ENCODE measurements around the gene PES1.
"Not testable (repeated sequence)": the region's sequence is repeated elsewhere in the genome, so short reads cannot be mapped to it uniquely, and the experiment has no call there.

PES1 gene

DNA sequence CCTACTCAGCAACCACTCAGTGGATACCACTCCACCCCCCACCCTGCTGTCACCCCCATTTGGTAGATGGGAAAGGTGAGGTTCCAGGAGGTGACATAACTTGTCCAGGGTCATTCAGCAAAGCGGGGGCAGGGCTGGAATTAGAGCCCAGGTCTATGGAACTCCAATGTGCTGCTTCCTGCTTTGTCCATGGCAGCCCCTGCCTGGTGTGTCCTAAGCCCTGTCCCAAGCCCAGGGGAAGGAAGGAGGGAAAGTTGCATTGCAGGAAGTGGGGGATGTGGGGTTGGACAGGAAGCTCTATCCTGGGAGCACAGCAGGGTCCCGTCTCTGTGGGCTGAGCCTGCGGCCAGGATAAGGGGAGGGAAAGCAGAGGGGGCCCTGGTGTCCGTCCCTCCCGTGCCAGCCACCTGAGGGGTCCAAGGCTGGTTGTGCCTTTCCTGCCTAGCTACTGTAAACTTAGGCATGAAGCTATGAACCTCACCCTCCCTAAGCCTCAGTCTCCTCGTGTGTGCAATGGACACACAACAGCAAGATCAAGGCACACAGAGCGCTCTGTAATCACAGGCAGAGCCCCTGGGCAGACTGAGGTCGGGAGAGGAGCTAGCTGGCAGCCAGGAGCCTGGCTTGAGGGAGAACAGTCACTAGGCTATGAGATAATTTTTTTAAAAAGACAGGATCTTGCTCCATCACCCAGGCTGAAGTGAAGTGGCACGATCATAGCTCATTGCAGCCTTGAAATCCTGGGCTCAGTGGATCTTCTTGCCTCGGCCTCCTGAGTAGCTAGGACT, 30.1 kb downstream of the PES1 start:
- in situ Hi-C loops (cut with MboI; ENCODE audit: low pct_unique_long_range_greater_than_20kb, low sequenced_read_pairs): no loop called here

GRCh38 chr22:30560643-30561202, 31.0 kb downstream of the PES1 start:
- DNase-seq; in situ Hi-C loops (cut with MboI; ENCODE audit: low pct_unique_long_range_greater_than_20kb, low sequenced_read_pairs): not testable (repeated sequence)

More for the DNA sequence above, 30.1 kb downstream of the PES1 start:
- no peak for DNase-seq

DNA sequence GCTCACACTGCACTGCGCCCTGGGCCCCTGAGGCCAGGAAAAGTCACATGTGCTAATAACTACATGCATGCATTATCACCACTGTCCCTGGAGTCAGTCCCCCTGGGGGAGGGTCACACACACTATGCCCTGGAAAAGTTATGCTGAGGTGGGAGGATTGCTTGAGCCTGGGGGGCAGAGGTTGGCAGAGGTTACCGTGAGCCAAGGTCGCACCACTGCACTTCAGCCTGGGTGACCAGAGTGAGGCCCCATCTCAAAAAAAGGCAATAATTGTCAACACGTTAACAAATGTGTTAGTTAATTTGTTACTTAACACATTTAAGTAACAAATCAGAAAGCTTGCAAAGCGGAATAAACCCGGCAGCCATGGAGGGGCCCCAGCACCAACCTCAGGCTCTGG, 31.8 kb downstream of the PES1 start:
- no peak for DNase-seq
- in situ Hi-C loops (cut with MboI; ENCODE audit: low pct_unique_long_range_greater_than_20kb, low sequenced_read_pairs): no loop called here

DNA sequence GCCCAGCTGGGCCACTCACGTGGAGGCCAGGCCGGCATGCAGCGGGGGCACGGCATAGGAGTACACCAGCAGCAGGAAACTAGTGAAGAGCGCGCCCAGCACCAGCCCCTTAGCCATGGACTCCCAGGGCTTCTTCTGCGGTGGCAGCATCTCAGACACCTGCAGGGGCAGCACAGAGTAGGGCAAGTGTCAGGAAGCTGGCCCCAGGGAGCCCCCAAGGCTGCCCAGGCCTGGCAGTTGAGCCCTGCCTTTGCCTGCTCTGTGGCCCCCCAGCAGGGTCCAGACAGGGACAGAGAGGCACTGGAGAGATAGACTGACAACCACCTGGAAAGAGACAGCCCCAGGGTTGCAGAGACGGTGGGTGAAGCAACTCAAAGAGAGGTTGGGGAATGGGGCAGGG, 34.5 kb downstream of the PES1 start:
- in situ Hi-C loops (cut with MboI; ENCODE audit: low pct_unique_long_range_greater_than_20kb, low sequenced_read_pairs): no loop called here
- no peak for DNase-seq

GRCh38 chr22:30556388-30556787, 35.3 kb downstream of the PES1 start:
- DNase-seq: no peak
- in situ Hi-C loops (cut with MboI; ENCODE audit: low pct_unique_long_range_greater_than_20kb, low sequenced_read_pairs): no loop called here

DNA sequence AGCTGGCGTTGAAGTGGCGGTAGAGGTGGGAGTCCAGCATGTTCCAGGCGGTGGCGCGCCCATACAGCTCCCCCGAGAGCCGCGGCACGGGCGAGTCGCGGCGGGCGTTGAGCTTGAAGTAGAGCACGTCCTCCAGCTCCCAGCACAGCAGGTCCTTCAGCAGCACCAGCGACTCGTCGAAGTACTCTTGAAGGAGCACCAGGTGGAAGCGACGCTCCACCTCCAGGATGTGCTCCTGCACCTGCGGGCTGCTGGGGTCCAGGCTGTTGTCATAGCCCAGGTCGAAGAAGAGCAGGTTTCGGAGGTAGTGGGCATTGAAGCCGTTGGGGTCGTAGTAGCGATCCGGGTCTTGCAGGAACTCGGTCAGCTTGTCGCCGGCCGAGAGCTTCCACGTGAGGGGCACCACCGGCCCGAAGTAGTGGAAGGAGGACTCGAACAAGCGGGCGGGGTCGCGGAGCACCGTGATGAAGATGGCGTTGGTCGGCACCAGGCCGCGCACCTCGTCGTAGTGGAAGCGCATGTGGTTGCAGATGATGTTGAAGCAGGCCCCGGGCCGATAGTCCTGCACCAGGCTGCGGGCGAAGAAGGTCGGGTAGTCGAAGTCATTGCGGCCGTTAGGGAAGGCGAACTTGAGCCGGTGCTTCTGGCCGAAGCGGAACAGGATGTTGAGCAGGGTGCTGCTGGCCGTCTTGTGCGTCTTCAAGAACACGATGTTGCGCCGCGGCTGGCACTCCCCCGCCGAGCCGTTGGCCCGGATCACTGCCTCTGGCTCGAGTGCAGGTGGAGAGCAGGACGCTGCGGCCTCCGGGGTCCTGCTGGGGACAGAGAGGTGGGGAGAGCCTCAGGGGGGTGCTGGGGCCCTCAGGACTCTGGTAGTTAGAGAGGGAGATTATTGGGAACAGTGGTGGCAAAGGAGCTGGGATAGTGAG, 36.2 kb downstream of the PES1 start:
- in situ Hi-C loops (cut with MboI; ENCODE audit: low pct_unique_long_range_greater_than_20kb, low sequenced_read_pairs): no loop called here
- DNase-seq: no peak

DNA sequence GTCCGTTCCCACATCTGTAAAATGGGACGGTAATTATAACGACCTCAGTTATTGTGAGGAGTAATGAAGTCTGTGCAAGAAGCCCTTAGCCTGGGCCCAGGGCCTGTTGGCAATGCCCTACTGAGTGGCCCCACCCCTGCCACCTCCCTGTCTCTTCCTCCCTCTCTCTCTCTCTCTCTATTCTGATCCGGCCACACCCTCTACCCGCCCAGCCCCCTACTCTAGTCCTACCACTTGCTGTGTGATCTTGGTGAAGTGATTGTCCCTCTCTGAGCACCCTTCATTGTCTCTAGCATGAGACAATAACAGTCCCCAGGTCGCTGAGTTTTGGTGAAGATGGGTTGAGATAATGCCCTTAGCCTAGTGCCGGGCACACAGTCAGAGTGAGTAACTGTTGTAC, 37.7 kb downstream of the PES1 start:
- in situ Hi-C loops (cut with MboI; ENCODE audit: low pct_unique_long_range_greater_than_20kb, low sequenced_read_pairs): no loop called here
- DNase-seq: no peak

GRCh38 chr22:30552719-30553118, 39.0 kb downstream of the PES1 start:
- in situ Hi-C loops (cut with MboI; ENCODE audit: low pct_unique_long_range_greater_than_20kb, low sequenced_read_pairs): no loop called here
- no peak for DNase-seq

DNA sequence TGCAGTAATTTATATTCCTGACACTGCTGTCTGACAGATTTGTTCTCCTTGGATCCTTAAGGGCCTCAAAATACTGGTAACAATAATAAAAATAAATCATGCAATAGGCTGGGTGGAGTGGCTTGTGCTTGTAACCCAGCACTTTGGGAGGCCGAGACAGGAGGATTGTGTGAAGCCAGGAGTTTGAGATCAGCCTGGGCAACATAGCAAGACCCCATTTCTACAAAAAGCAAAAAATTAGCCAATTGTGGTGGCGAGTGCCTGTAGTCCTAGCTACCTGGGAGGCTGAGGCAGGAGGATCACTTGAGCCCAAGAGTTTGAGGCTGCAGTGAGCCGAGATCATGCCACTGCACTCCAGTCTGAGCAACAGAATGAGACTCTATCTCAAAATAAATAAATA, 39.9 kb downstream of the PES1 start:
- DNase-seq; in situ Hi-C loops (cut with MboI; ENCODE audit: low pct_unique_long_range_greater_than_20kb, low sequenced_read_pairs): not testable (repeated sequence)

- no peak for DNase-seq
- in situ Hi-C loops (cut with MboI; ENCODE audit: low pct_unique_long_range_greater_than_20kb, low sequenced_read_pairs): no loop called here
Observed at GRCh38 chr22:30547188-30547587, 44.5 kb downstream of the PES1 start.

DNA sequence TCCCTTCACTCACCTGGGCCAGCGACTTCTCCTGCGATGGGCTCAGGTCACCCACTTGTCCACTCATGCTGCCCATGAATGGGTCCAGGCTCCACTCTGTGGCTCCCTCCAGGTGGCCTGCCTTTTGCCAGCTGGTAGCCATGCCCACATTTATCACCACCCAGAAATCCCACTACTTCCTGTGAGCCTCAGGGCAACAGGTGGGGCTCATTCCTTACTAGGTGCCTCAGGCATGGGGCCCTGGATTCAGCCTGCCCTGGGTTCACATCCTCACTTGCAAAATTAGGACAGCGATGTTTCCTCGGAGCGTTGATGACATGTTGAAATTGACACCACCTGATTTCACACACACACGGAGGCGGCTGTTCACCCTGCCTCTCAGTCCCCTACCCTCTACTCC, 45.1 kb downstream of the PES1 start, which contains the start of gene SEC14L6:
Gene SEC14L6 (minus strand): TSS at position 126 of the 400 bp plus-strand sequence. CDS start 59 bp downstream, at position 67.
- in situ Hi-C loops (cut with MboI; ENCODE audit: low pct_unique_long_range_greater_than_20kb, low sequenced_read_pairs): no loop called here
- DNase-seq: no peak

GRCh38 chr22:30542811-30543188, 48.9 kb downstream of the PES1 start:
- in situ Hi-C loops (cut with MboI; ENCODE audit: low pct_unique_long_range_greater_than_20kb, low sequenced_read_pairs): no loop called here
- no peak for DNase-seq

- DNase-seq: no peak
- in situ Hi-C loops (cut with MboI; ENCODE audit: low pct_unique_long_range_greater_than_20kb, low sequenced_read_pairs): no loop called here
Observed at GRCh38 chr22:30541961-30542810, 49.5 kb downstream of the PES1 start.

GRCh38 chr22:30541511-30541910, 50.2 kb downstream of the PES1 start:
- DNase-seq; in situ Hi-C loops (cut with MboI; ENCODE audit: low pct_unique_long_range_greater_than_20kb, low sequenced_read_pairs): not testable (repeated sequence)

DNA sequence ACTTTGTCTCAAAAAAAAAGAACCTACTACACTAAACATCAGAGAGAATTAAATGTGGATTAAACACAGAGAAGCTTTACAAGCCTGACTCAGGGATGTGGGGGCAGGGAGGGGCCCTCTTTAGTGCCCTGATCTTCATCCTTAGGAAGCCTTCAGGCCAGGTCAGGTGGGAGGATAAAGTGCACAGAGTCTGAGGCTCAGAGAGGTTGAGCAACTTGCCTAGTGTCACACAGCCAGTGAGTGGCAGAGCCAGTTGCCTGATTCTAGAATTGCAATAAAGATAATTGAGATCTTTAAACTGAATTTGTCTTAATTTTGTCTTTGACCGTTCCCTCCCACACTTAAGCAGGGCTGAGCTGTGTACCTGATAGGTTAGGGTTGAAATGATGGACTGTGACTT, 52.3 kb downstream of the PES1 start:
- no peak for DNase-seq
- in situ Hi-C loops (cut with MboI; ENCODE audit: low pct_unique_long_range_greater_than_20kb, low sequenced_read_pairs): no loop called here

GRCh38 chr22:30538280-30538679, 53.4 kb downstream of the PES1 start:
- in situ Hi-C loops (cut with MboI; ENCODE audit: low pct_unique_long_range_greater_than_20kb, low sequenced_read_pairs): no loop called here
- no peak for DNase-seq

DNA sequence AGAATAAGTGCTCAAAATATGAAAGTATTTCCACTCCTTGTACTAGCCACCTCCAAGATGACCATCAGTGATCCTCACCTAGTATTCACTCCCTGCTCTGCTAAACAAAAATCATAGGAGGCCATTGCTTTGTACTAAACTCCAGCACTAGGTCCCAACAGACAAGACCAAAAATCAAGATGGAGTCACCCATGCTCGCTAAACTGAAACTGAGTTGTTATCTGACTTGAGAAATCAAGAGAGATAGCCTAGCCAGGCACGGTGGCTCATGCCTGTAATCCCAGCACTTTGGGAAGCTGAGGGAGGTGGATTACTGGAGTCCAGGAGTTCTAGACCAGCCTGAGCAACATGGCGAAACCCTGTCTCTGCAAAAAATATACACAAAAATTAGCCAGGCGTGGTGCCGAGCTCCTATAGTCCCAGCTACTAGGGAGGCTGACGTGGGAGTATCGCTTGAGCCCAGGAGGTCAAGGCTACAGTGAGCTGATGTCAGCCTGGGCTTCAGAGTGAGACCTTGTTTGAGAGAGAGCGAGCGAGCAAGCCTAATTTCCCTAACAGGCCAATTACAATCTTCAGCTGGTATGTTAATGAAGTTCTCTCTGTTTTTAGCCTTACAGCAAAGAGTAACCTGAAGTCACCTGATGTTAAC, 54.5 kb downstream of the PES1 start:
- in situ Hi-C loops (cut with MboI; ENCODE audit: low pct_unique_long_range_greater_than_20kb, low sequenced_read_pairs): no loop called here
- DNase-seq: no peak

DNA sequence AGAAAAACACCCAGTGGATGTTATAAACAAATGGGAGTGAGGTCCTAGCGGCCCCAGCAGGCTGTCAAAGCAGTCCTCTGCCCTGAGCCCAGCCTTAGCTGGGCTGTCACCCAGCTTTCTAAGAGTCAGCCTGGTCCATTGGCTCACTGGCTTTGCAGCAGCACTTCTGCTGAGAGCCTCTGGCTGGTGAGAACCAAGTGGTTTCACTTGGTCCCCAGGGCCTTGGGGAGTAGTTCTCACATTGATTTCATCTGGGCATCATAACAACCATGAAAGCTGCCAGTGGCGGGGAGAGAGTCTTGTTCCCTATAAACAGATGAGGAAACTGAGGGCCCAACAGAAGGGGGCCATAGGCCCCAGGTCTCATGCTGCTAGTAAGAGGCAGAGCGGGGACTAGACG, 56.5 kb downstream of the PES1 start:
- in situ Hi-C loops (cut with MboI; ENCODE audit: low pct_unique_long_range_greater_than_20kb, low sequenced_read_pairs): no loop called here
- DNase-seq: no peak
